GM10266 (cell line): ENCODE measurements around the gene DNPH1.
A peak's percentile ranks its signal among the peaks of the same experiment; 100 is the strongest.

Experiments
- DNase-seq: peaks from one replicate; pipeline ENCODE4 v3.0.0; 2012; ENCODE audit errors: extremely low spot score
- CTCF ChIP-seq: IDR thresholded peaks from 2 replicates; pipeline ENCODE4 v1.5.1; 2012; ENCODE audit warnings: mild to moderate bottlenecking, low read depth; ENCODE audit not compliant: control insufficient read depth, insufficient read depth; ENCODE audit errors: missing control alignments

DNPH1 gene

GRCh38 chr6:43250992-43251373 is 21.7 kb upstream of the DNPH1 start:
- no peak for DNase-seq

DNA sequence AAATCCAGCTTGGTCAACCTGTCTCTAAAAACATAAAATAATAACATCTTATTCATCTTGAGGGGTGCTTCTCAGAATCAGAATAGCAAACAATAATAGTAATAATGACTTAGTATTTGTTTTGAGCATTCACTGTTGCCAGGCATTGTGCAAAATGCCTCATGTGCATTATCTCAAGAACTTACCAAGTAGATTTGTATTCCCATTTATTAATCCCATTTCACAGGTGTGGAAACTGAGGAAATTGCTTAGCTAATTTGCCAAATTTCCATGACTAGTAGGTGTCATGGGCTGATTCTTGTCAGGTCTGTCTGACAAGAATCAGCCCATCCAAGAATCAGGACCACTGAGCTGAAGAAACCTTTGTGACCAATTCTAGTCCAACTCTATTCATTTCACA is 19.5 kb upstream of the DNPH1 start:
- DNase-seq, result no peak

More at GRCh38 chr6:43250992-43251373, 21.7 kb upstream of the DNPH1 start:
- no peak for TF ChIP-seq CTCF

DNA sequence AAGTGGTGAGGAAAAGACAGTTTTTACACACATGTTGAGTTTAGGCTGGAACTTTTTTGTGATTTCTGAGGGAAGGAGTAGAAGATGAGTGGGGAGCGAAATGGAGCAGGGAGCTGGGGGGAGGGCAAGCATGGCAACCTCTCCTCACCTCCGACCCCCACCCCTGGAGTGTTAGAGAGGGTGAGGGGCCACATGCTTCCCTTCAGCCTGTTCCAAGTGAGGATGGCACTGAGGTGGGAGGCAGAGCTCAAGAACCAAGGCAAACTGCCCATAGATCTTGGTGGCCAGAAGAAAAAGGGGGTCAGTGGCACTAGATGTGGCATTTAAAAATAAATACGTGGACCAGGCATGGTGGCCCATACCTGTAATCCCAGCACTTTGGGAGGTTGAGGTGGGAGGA is 18.8 kb upstream of the DNPH1 start:
- no peak for TF ChIP-seq CTCF
- no peak for DNase-seq

More for the DNA sequence above, 19.5 kb upstream of the DNPH1 start:
- TF ChIP-seq CTCF, result no peak

DNA sequence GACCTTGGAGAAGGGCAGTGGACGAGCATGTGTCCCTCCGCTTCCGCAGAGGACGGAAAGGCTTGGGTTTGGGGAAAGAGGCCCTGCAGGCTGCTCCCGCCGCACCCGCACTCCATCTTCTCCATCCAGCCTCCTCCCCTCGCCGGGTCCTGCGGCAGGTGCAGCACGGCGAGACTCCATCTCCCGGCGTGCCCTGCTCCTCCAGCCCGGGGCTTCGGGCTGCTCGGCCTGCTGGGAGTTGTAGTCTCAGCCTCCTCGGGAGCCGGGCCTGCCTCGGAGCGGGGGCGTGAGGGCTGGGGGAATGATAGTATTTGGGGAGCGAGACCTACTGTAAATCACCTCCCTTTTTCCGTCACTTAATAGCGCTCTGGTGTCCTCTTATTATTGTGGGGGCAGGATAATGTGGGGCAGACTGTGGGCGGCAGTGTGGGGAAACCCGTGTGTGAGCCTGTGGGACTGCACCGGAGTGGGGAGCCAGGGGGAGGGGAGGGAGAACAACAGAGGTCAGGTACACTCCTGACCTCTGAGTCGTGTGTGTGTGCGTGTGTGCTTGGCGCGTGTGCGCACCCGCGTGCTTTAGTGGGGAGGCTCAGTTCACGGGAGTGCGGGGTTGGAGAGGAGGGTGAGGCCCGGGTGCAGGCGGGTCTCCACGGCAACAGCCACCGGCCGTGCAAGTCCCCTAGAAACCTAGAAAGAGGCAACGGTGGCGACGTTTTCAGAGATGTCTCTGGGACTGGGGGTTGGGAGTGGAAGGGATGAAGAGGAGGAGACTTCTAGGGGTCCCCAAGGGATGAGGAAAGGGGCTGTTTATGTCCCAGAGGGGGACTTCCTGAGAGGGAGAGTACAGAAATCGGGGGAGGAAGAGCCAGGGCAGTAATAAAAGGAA is 18.1 kb upstream of the DNPH1 start:
- peak; percentile 98 for DNase-seq
- no peak for TF ChIP-seq CTCF

- no peak for TF ChIP-seq CTCF
- peak; percentile 75 for DNase-seq
Measured at GRCh38 chr6:43246301-43247113, 17.2 kb upstream of the DNPH1 start.

GRCh38 chr6:43243664-43244321 is 14.5 kb upstream of the DNPH1 start:
- no peak for DNase-seq
- no peak for TF ChIP-seq CTCF
